Neural cell (in vitro differentiated cells): ENCODE data around the gene TGFBRAP1. TPM values are rescaled to one million over a fixed set of nuclear protein-coding genes. Genes with fewer than 3 reads are reported as not detected.

Experiments used
- H2AFZ ChIP-seq: fragments of 200-600, 300-800 bp; sonication (generic), shearing (Covaris generic); 2 replicates; pipeline ENCODE4 v1.6.0; 2014; ENCODE audit warnings: low read depth, mild to moderate bottlenecking, antibody characterized with exemption, low read length, moderate library complexity
- H3F3A ChIP-seq: fragments of 200-600 bp; shearing (Covaris generic); 2 replicates; pipeline ENCODE4 v1.6.1; 2016; ENCODE audit warnings: mild to moderate bottlenecking, moderate library complexity, mixed read lengths, antibody characterized with exemption, low read length; ENCODE audit not compliant: insufficient read depth, poor library complexity, severe bottlenecking
- H3K27ac ChIP-seq: fragments of 200-600, 300-800 bp; sonication (generic), shearing (Covaris generic); 2 replicates; pipeline ENCODE4 v1.5.1; 2014; ENCODE audit warnings: mild to moderate bottlenecking, low read length, moderate library complexity
- H3K27me3 ChIP-seq: fragments of 300-800, 200-600 bp; sonication (generic), shearing (Covaris generic); 2 replicates; pipeline ENCODE4 v1.6.0; 2014; ENCODE audit warnings: mild to moderate bottlenecking, low read depth, low read length, moderate library complexity; ENCODE audit not compliant: insufficient read depth
- H3K36me3 ChIP-seq: fragments of 300-800, 200-600 bp; sonication (generic), shearing (Covaris generic); 2 replicates; pipeline ENCODE4 v1.5.1; 2014; ENCODE audit warnings: mild to moderate bottlenecking, antibody characterized with exemption, low read length, moderate library complexity; ENCODE audit not compliant: insufficient read depth
- H3K4me2 ChIP-seq: fragments of 300-800, 200-600 bp; sonication (generic), shearing (Covaris generic); 2 replicates; pipeline ENCODE4 v1.6.0; 2014; ENCODE audit warnings: mild to moderate bottlenecking, low read length
- H3K4me3 ChIP-seq: fragments of 300-800, 200-600 bp; sonication (generic), shearing (Covaris generic); 2 replicates; pipeline ENCODE4 v1.5.1; 2014; ENCODE audit warnings: mild to moderate bottlenecking, low read length, moderate library complexity
- H3K79me2 ChIP-seq: fragments of 200-600 bp; shearing (Covaris generic); replicated peaks from 2 replicates; pipeline ENCODE4 v1.6.0; 2014; ENCODE audit warnings: mild to moderate bottlenecking, low read length, moderate library complexity; ENCODE audit not compliant: insufficient read depth
- H3K9ac ChIP-seq: fragments of 300-800, 200-600 bp; sonication (generic), shearing (Covaris generic); 2 replicates; pipeline ENCODE4 v1.6.1; 2016; ENCODE audit warnings: mild to moderate bottlenecking, low read length, mixed read lengths
- H3K9me2 ChIP-seq: fragments of 200-600 bp; shearing (Covaris generic); 2 replicates; pipeline ENCODE4 v1.6.1; 2016; ENCODE audit warnings: mild to moderate bottlenecking, low read length, mixed read lengths; ENCODE audit not compliant: insufficient read depth
- H3K9me3 ChIP-seq: fragments of 200-600, 300-800 bp; sonication (generic), shearing (Covaris generic); 2 replicates; pipeline ENCODE4 v1.6.1; 2016; ENCODE audit warnings: mild to moderate bottlenecking, mixed run types, low read length, moderate library complexity, mixed read lengths
- H4K20me1 ChIP-seq: fragments of 200-600 bp; shearing (Covaris generic); 2 replicates; pipeline ENCODE4 v1.6.1; 2016; ENCODE audit warnings: mild to moderate bottlenecking, mixed run types; ENCODE audit not compliant: insufficient read depth
- CTCF ChIP-seq: fragments of 450-650 bp; IDR thresholded peaks from 2 replicates; pipeline ENCODE4 v1.5.1; 2014; ENCODE audit warnings: antibody characterized with exemption, mild to moderate bottlenecking, moderate library complexity; ENCODE audit not compliant: poor library complexity, severe bottlenecking
- EP300 ChIP-seq: fragments of 450-650 bp; conservative IDR thresholded peaks from 2 replicates; pipeline ENCODE4 v1.6.1; 2014; ENCODE audit warnings: antibody characterized with exemption, mild to moderate bottlenecking, moderate library complexity; ENCODE audit not compliant: poor library complexity, severe bottlenecking
- EZH2 ChIP-seq: fragments of 200-600, 300-800 bp; shearing (Covaris generic), sonication (generic); IDR thresholded peaks from 2 replicates; pipeline ENCODE4 v1.6.1; 2014; ENCODE audit warnings: antibody characterized with exemption, low read length, borderline replicate concordance, mild to moderate bottlenecking; ENCODE audit not compliant: insufficient read depth, poor library complexity, severe bottlenecking
- MXI1 ChIP-seq: fragments of 450-650 bp; conservative IDR thresholded peaks from 2 replicates; pipeline ENCODE4 v1.6.1; 2014; ENCODE audit warnings: antibody characterized with exemption, mild to moderate bottlenecking; ENCODE audit not compliant: poor library complexity, severe bottlenecking
- POLR2AphosphoS5 ChIP-seq: IDR thresholded peaks from 2 replicates; pipeline ENCODE4 v1.6.1; 2012
- RAD21 ChIP-seq: fragments of 450-650 bp; conservative IDR thresholded peaks from 2 replicates; pipeline ENCODE4 v1.6.1; 2014; ENCODE audit warnings: antibody characterized with exemption, mild to moderate bottlenecking, moderate library complexity
- SMC3 ChIP-seq: fragments of 450-650 bp; conservative IDR thresholded peaks from 2 replicates; pipeline ENCODE4 v1.6.1; 2014; ENCODE audit warnings: antibody characterized with exemption, mild to moderate bottlenecking, moderate library complexity; ENCODE audit not compliant: poor library complexity
- TAF1 ChIP-seq: IDR thresholded peaks from 2 replicates; pipeline ENCODE4 v1.6.1; 2012; ENCODE audit warnings: low read depth
- polyA plus RNA-seq: library from polyadenylated mRNA; depleted of rRNA; stranded (reverse); fragments of >200 nt; gene quantifications from 2 replicates; pipeline ENCODE4 v1.2.3, GENCODE V29; 2014
- TF ChIP-seq, protein P1 (sequence below): IDR thresholded peaks from 2 replicates; pipeline ENCODE4 v1.6.1; 2012; ENCODE audit warnings: borderline replicate concordance

TGFBRAP1 gene
- polyA plus RNA-seq, 1 donor from 2014 or later = 13.9 TPM

DNA sequence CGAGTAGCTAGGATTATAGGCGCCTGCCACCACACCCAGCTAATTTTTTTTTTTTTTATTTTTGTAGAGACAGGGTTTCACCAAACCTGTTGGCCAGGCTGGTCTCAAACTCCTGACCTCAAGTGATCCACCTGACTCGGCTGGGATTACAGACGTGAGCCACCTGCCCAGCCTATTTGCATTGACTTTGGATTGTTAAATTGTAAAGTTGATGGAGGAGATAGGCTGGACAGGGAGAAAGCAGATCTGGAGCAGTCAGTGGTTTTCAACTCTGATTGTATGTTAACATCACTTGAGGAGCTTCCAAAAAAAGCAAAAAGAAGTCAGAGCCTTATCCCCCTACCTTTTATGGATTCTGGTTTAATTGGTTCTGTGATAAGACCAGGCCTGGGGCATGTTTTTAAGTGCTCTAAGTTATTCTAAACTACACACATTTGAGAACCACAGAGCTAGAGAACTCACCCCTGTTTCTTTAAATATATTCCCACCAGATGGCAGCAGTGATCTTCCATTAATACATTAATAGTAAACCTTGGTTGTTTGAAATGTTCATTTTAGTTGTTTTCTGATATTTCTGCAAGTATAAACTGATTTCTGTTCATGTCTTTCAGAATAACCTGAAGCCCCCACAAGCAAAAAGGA, 15.3 kb upstream of the TGFBRAP1 start:
- Histone ChIP-seq H2AFZ (no peak overlapping the region), H3K9ac (no peak overlapping the region), H3K9me3 (no peaks in the 10 kb centered on the region), H3K27ac (no peak overlapping the region), H3K4me2 (no peak overlapping the region), H3F3A (no peaks in the 10 kb centered on the region), H3K9me2 (no peaks in the 10 kb centered on the region), H3K36me3 (peaks cover 11% of the 10 kb centered on the region), H3K27me3 (no peaks in the 10 kb centered on the region), H4K20me1 (no peaks in the 10 kb centered on the region), H3K79me2 (peaks cover 13% of the 10 kb centered on the region), H3K4me3 (no peak overlapping the region)
- TF ChIP-seq EP300 (no peak), MXI1 (no peak), SMC3 (peak; percentile 73), TAF1 (no peak), POLR2AphosphoS5 (no peak), RAD21 (peak; percentile 69), CTCF (peak; percentile 69), EZH2 (no peak)
- TF ChIP-seq, protein P1, sequence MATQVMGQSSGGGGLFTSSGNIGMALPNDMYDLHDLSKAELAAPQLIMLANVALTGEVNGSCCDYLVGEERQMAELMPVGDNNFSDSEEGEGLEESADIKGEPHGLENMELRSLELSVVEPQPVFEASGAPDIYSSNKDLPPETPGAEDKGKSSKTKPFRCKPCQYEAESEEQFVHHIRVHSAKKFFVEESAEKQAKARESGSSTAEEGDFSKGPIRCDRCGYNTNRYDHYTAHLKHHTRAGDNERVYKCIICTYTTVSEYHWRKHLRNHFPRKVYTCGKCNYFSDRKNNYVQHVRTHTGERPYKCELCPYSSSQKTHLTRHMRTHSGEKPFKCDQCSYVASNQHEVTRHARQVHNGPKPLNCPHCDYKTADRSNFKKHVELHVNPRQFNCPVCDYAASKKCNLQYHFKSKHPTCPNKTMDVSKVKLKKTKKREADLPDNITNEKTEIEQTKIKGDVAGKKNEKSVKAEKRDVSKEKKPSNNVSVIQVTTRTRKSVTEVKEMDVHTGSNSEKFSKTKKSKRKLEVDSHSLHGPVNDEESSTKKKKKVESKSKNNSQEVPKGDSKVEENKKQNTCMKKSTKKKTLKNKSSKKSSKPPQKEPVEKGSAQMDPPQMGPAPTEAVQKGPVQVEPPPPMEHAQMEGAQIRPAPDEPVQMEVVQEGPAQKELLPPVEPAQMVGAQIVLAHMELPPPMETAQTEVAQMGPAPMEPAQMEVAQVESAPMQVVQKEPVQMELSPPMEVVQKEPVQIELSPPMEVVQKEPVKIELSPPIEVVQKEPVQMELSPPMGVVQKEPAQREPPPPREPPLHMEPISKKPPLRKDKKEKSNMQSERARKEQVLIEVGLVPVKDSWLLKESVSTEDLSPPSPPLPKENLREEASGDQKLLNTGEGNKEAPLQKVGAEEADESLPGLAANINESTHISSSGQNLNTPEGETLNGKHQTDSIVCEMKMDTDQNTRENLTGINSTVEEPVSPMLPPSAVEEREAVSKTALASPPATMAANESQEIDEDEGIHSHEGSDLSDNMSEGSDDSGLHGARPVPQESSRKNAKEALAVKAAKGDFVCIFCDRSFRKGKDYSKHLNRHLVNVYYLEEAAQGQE = no peak

DNA sequence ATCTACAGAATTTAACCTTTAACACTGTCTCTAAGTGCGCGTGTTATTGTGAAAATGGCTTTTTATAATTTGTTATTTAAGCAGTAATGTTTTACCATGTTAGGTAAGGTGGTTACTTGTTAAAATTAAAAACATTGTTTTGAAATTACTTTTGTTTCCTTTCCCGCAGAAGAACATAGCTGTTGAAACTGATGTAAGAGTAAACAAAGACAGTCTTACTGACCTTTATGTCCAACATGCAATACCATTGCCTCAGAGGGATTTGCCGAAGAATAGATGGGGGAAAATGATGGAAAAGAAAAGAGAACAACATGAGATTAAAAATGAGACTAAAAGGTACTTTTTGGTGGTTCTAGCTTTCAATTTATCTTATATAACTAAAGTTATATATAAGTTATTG, 9.9 kb upstream of the TGFBRAP1 start:
- H3K27ac ChIP-seq = no peak overlapping the region
- H3K9me3 ChIP-seq = no peaks in the 10 kb centered on the region
- H3K79me2 ChIP-seq = peaks cover 44% of the 10 kb centered on the region
- H4K20me1 ChIP-seq = no peaks in the 10 kb centered on the region
- H3K9ac ChIP-seq = no peak overlapping the region
- no peak overlapping the region for H3K4me2 ChIP-seq
- H3K4me3 ChIP-seq = peak overlapping the region; percentile 72
- no peaks in the 10 kb centered on the region for H3K9me2 ChIP-seq
- H2AFZ ChIP-seq = no peak overlapping the region
- no peaks in the 10 kb centered on the region for H3K36me3 ChIP-seq
- TF ChIP-seq TAF1 (no peak), EP300 (no peak), SMC3 (no peak), POLR2AphosphoS5 (no peak), CTCF (no peak), EZH2 (no peak), MXI1 (no peak), RAD21 (no peak)
- TF ChIP-seq, protein P1 = no peak
- no peaks in the 10 kb centered on the region for H3F3A ChIP-seq
- H3K27me3 ChIP-seq = no peaks in the 10 kb centered on the region
